ENCODE measurements around the gene ITGA5. TPM values are rescaled to one million over a fixed set of nuclear protein-coding genes. Genes with fewer than 3 reads are reported as not detected.
"Not testable (repeated sequence)": the region's sequence is repeated elsewhere in the genome, so short reads cannot be mapped to it uniquely, and the experiment has no call there.

ITGA5 gene
- total and polyA plus RNA-seq, 7 donors: 13.7 to 244 (median 39.7) TPM

DNA sequence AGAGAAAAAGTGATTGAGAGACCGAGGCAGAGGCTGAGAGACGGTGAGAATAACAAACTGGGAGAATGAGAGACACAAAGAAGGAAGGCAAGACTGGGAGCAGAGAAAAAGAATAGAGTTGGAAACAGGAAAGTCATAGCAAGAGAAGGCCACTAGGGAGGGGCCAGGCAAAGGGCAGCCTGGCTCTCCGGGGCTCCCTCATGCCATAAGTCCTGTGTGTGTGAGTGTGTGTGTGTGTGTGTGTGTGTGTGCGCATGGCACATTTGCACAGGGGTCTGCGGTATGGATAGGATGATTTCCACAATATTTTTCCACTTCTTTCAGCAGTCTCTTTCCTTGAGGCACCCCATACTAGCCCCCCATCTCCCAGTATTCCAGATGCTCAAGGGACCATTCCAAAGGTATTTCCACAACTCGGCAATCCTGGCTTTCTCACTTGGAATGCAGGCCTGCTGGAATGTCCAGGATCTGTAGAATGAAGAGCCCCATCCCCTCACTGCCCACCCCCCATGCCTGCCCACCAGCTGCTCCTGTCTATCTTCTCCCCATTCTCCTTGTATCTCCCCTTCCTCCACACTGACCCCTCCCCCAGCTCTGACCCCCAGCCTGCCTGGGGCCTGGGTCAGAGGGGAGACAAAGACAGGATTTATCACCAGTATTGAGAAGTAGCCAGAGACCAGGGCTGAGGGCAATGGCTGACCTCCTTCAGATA is 63.8 kb downstream of the ITGA5 start:
- H3K4me3 ChIP-seq: no peak overlapping the region
- WGBS, 3 donors: 71 to 84% (median 78%) methylated on average over 6 of the region's 6 CpGs
- intact Hi-C loops (cut with DNase I): loop anchor here in 1 of 2 donors (5.0 kb wide), 1 partner anchor 368 kb away; the partner anchor contains the start of gene HOXC10
- H3K9me3 ChIP-seq: no peaks in the 10 kb centered on the region
- H3K27me3 ChIP-seq (ENCODE audit: insufficient read depth in 3 of 3, low read length in 2 of 3): no peaks in the 10 kb centered on the region
- DNase-seq (no peak), ATAC-seq (no peak)
- H3K4me1 ChIP-seq: peaks cover 24% of the 10 kb centered on the region
- H3K27ac ChIP-seq: no peak overlapping the region
- H3K36me3 ChIP-seq (ENCODE audit: insufficient read depth in 1 of 2, low read depth in 1 of 2): peaks cover 5 to 13% of the 10 kb centered on the region in 2 donors
- TF ChIP-seq, protein P1, sequence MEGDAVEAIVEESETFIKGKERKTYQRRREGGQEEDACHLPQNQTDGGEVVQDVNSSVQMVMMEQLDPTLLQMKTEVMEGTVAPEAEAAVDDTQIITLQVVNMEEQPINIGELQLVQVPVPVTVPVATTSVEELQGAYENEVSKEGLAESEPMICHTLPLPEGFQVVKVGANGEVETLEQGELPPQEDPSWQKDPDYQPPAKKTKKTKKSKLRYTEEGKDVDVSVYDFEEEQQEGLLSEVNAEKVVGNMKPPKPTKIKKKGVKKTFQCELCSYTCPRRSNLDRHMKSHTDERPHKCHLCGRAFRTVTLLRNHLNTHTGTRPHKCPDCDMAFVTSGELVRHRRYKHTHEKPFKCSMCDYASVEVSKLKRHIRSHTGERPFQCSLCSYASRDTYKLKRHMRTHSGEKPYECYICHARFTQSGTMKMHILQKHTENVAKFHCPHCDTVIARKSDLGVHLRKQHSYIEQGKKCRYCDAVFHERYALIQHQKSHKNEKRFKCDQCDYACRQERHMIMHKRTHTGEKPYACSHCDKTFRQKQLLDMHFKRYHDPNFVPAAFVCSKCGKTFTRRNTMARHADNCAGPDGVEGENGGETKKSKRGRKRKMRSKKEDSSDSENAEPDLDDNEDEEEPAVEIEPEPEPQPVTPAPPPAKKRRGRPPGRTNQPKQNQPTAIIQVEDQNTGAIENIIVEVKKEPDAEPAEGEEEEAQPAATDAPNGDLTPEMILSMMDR (IDR thresholded peaks at IDR 0.05): no peak

DNA sequence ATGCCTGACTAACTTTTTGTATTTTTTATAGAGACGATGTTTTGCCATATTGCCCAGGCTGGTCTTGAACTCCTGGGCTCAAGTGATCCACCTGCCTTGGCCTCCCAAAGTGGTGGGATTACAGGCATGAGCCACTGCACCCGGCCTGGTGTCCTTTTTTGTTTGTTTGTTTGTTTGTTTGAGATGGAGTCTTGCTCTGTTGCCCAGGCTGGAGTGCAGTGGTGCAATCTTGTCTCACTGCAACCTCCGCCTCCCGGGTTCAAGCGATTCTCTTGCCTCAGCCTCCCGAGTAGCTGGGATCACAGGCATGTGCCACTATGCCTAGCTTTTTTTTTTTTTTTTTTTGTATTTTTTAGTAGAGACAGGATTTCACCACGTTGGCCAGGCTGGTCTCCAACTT is 64.8 kb downstream of the ITGA5 start:
- H3K4me1 ChIP-seq: peaks cover 17% of the 10 kb centered on the region
- not testable (repeated sequence) for DNase-seq

DNA sequence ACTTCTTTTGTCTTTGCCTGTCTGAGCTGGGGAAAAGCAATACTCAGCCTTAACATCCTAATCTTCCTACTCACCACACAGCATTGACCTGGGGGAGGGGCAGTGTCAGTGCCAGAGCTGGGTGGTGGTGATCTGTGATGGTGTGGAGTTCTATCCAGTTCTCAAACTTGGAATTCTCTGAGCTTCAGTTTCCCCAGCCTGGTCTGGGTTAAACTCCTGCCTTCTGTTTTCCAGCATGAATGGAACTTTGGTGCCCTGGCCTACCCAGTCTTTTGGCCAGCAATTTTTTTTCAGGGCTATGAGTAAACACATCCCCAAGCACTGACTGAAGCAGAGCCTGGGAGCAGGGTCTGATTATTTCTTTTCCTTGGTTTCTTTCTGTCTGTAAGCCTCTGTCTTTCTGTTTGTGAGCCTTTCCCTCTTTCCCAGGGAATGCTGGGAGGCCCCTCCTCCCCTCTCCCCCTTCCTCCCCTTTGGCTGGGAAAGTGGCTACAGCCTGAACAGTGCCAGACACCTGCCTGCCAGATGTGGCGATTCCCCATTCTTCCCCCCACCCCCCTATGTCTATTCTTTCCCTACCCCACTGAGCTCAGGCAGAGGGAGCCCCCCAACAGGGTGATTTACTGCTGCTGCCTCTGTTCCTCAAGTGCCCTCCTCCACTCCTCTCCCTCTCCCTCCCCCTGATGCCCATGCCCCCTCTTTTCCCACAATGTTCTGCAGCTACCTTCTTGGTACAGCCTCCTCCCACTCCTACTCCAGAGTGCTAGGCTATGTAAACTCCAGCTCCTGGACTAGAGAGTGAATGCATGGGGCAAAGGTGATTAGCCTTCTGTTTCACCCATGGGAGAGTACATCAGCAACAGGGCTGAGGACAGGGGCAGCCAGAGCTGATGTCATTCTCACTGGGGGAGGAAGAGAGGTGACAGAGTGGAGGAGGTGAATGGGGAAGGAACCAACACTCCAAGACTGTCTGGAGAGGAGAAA is 65.9 kb downstream of the ITGA5 start:
- TF ChIP-seq, protein P1 (IDR thresholded peaks at IDR 0.05): no peak
- H3K27ac ChIP-seq: peak overlapping the region; percentile 41
- H3K9me3 ChIP-seq: no peaks in the 10 kb centered on the region
- peaks cover 12% of the 10 kb centered on the region for H3K4me1 ChIP-seq
- peaks cover 15 to 34% of the 10 kb centered on the region in 2 donors for H3K36me3 ChIP-seq (ENCODE audit: insufficient read depth in 1 of 2, low read depth in 1 of 2)
- H3K27me3 ChIP-seq (ENCODE audit: insufficient read depth in 3 of 3, low read length in 2 of 3): no peaks in the 10 kb centered on the region
- intact Hi-C loops (cut with DNase I): no loop called here
- H3K4me3 ChIP-seq: no peak overlapping the region
- 51 to 57% (median 56%) methylated on average over 1 of the region's 1 CpG for WGBS, 3 donors
- ATAC-seq (peak; percentile 43 to 63 (median 56)), DNase-seq (no peak)

More for the DNA sequence above, 64.8 kb downstream of the ITGA5 start:
- H3K36me3 ChIP-seq (ENCODE audit: insufficient read depth in 1 of 2, low read depth in 1 of 2): peaks cover 10 to 23% of the 10 kb centered on the region in 2 donors
- H3K27me3 ChIP-seq (ENCODE audit: insufficient read depth in 3 of 3, low read length in 2 of 3); intact Hi-C loops (cut with DNase I); H3K9me3 ChIP-seq; H3K27ac ChIP-seq; ATAC-seq; H3K4me3 ChIP-seq: not testable (repeated sequence)
- 88 to 91% (median 91%) methylated on average over 6 of the region's 7 CpGs for WGBS, 3 donors

DNA sequence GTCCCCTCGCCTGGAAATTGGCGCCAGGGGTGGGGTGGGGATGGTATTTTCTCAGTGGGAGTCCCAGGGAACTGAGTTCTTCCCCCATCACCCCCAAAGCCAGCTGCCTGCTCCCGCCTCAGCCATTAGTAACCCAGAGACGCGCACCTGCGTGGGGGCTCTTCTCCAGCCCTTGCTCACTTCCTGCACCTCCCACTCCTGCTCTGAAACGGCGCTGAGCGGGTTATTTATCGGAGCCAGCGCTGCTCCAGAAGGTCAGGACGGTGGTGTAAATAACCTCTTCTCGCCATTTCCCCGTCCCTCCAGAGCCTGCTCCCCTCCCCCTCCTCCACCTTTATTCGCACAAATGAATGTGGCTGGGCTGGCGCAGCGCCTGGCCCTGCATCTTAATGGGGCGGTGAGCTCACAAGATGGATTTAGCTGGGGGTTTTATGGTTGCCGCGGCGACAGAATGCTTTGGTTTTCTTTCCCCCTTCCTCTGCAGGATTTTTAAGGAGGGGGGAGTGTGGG is 67.0 kb downstream of the ITGA5 start:
- intact Hi-C loops (cut with DNase I): no loop called here
- Histone ChIP-seq H3K36me3 (ENCODE audit: insufficient read depth in 1 of 2, low read depth in 1 of 2) (peaks cover 21 to 45% of the 10 kb centered on the region in 2 donors), H3K4me1 (peaks cover 10% of the 10 kb centered on the region), H3K27me3 (ENCODE audit: insufficient read depth in 3 of 3, low read length in 2 of 3) (no peaks in the 10 kb centered on the region), H3K27ac (peak overlapping the region; percentile 41), H3K4me3 (peak overlapping the region; percentile 49), H3K9me3 (no peaks in the 10 kb centered on the region)
- ATAC-seq: peak; percentile 73 to 96 (median 92)
- WGBS, 3 donors: 13 to 20% (median 16%) methylated on average over 21 of the region's 21 CpGs
- peak; percentile 46 to 86 for DNase-seq
- TF ChIP-seq, protein P1 (IDR thresholded peaks at IDR 0.05): no peak
